Epithelial cell of esophagus (primary cell): ENCODE measurements around the gene MS4A2.

Source experiments
- DNase-seq: peaks from one replicate; pipeline ENCODE4 v3.0.0; 2010; ENCODE audit warnings: low read depth
- H3K4me3 ChIP-seq: 2 replicates; pipeline ENCODE4 v1.5.1; 2011; ENCODE audit warnings: mild to moderate bottlenecking, low read length, control low read depth
- TF ChIP-seq, protein P1 (sequence below): IDR thresholded peaks from 2 replicates; pipeline ENCODE4 v1.5.1; 2011; ENCODE audit warnings: low read depth, mild to moderate bottlenecking, low read length, control low read depth, inconsistent platforms; ENCODE audit not compliant: insufficient read depth; ENCODE audit errors: missing control alignments

MS4A2 gene

DNA sequence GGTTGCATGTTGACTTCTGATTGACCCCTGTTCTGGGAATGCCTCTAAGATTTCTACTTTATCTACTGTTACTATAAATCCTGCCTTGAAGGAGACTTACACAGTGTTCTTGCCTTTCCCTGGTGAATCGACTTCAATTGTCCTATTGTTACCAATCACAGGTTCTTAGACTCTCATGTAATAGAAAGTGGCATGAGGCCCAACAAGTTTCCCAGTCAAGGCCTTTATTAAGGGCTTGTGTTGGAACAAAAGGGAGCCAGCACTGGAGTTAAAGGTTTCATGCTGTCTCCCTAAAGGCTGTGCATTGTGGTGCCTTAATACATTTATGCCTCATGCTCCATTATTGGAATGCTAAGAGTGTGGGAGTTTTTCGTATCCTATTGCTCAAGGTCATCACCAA is 23.3 kb downstream of the MS4A2 start:
- TF ChIP-seq, protein P1, sequence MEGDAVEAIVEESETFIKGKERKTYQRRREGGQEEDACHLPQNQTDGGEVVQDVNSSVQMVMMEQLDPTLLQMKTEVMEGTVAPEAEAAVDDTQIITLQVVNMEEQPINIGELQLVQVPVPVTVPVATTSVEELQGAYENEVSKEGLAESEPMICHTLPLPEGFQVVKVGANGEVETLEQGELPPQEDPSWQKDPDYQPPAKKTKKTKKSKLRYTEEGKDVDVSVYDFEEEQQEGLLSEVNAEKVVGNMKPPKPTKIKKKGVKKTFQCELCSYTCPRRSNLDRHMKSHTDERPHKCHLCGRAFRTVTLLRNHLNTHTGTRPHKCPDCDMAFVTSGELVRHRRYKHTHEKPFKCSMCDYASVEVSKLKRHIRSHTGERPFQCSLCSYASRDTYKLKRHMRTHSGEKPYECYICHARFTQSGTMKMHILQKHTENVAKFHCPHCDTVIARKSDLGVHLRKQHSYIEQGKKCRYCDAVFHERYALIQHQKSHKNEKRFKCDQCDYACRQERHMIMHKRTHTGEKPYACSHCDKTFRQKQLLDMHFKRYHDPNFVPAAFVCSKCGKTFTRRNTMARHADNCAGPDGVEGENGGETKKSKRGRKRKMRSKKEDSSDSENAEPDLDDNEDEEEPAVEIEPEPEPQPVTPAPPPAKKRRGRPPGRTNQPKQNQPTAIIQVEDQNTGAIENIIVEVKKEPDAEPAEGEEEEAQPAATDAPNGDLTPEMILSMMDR: no peak
- no peak for DNase-seq

DNA sequence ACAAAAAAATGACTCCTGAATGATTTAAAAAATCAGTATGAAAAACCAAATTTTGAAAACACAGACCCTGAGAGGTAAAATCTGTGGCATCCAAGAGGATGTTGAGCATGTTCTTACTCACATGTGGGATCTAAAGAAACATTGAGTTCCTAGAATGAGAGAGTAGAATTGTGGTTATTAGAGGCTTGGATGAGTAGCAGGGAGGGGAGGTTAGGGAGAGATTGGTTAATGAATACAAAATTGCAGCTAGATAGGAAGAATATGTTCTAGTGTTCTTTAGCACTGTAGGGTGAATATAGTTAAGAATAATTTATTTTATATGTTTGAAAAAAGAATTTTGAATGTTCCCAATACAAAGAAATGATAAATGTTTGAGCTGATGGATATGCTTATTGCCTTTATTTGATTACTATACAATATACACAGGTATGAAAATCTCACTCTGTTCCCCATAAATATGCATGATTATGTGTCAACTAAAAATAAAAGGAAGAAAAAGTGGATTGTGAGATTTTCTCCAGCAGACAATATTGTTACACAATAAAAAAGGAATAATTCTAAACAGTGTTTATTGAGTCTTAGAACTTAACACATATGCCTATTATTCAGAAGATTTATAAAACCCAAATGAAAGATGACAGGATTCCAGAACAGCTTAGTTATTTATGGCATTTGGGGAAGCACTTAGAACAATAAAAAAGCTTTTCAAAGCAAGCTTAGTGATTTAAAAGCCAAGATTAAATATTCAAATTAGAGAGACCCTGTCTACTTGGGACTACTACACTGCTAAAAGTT is 28.7 kb downstream of the MS4A2 start:
- no peak overlapping the region for H3K4me3 ChIP-seq
- TF ChIP-seq, protein P1: no peak
- DNase-seq: no peak

More for the DNA sequence above, 23.3 kb downstream of the MS4A2 start:
- no peak overlapping the region for H3K4me3 ChIP-seq

DNA sequence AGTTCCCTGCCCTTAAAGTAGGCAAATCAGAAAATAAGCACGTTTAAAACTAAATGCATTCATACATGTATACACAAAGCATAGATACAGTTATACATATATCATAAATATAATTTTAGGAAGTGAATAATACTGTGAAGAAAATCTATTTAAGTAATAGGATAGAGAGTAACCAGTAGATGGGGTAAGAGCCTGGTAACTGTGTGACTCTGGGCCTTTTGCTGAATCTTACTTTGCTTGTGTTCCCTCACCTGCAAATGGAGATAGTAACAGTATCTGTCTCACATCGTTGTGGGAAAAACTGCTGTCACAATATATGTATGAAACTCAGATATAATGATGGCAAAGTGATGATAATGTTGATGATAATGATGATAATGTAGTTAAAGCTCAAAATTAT is 29.9 kb downstream of the MS4A2 start:
- TF ChIP-seq, protein P1: peak; percentile 18
- no peak overlapping the region for H3K4me3 ChIP-seq
- DNase-seq: peak; percentile 23

DNA sequence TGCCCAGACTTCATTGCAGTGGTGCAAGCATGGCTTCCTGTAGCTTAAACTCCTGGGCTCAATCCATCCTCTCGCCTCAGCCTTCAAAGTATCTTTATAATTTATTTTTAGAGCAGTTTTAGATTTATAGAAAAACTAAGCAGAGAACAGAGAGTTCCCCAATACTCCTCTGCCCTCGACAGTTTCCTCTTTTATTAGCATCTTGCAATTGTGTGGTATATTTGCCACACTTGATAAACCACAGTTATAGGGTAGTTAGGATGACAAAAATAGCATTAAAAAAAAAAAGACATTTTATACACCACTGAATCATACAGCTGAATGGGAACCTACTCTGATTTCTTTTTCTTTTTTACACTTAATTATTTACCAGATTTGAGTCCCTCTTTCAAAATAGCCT is 31.2 kb downstream of the MS4A2 start:
- H3K4me3 ChIP-seq: no peak overlapping the region
- TF ChIP-seq, protein P1: no peak
- no peak for DNase-seq

DNA sequence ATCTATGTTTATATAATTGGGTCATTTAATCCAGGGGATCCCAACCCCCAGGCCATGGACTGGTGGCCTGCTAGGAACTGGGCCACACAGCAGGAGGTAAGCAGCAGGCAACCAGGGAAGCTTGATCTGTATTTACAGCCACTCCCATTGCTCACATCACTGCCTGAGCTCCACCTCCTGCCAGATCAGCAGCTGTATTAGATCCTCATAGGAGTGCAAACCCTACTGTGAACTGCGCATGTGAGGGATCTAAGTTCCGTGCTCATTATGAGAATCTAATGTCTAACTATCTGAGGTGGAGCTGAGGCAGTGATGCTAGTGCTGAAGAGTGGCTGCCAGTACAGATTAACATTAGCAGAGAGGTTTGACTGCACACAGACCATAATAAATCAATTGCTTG is 32.8 kb downstream of the MS4A2 start:
- H3K4me3 ChIP-seq: no peak overlapping the region
- DNase-seq: peak; percentile 27
- TF ChIP-seq, protein P1: no peak

DNA sequence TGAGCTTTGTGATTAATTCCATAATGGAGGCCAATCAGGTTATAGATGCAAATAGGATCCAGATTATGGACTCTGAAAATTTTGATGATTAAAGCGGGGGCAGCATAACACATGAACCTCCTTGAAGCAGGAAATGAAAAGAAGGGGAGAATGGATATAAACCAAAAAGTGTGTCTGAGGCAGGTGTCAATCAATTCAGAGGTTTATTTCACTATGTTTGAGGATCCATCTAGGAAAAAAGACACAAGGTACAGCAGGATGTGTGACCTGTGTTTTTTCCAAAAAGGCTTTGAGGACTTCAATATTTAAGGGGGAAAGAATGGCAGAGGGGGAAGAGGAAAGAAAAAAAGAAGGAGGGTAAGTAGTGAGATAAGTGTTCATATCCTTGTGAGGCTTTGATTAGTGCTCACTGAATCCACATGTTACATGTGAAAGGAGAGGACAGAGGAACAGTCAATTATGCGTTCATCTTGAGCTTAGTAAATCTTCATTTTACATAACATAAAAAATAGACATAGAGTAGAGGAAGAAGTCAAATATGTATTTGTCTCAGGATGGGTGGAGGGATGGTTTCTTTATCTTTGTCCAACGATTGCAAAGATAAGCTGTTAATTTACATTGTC is 34.1 kb downstream of the MS4A2 start:
- no peak overlapping the region for H3K4me3 ChIP-seq
- no peak for DNase-seq
- TF ChIP-seq, protein P1: no peak

DNA sequence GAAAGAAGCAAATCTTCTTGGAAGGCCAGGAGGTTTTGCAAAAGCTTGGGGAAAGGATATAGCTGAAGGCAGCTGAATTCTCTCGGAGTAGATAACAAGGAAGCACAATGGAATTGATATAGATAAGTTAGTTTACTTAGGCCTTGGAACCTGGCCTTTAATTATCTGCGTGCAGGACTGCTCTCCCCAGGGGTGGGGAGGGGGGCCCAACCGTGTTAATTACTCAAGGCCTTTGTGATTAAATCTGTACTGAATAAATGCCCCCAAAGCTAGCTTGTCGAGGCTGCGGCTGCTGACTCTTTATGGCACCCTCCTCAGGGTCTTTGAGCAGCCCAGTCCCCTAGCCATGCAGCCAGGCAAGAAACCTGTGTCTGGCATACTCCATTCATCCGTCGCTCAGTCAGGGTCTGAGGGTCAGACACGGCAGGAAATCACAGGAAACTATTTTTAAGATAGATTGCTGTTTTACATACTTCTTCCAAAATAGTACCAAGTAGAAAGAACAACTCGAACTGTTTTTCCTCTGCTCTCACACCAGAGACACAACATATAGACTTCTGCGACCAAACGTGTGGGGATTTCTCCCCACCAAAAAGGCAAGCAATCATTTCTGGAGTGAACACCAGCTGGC is 36.5 kb downstream of the MS4A2 start:
- no peak for DNase-seq
- no peak overlapping the region for H3K4me3 ChIP-seq
- TF ChIP-seq, protein P1: no peak
